ENCODE measurements around the gene POGZ. TPM values are rescaled to one million over a fixed set of nuclear protein-coding genes. Genes with fewer than 3 reads are reported as not detected.

POGZ gene
- total and polyA plus RNA-seq, 2 of the 13 experiments (the other 11 are each of a cell fraction or from before 2014, with no cell fraction given) = 15.3 to 45.6 TPM

DNA sequence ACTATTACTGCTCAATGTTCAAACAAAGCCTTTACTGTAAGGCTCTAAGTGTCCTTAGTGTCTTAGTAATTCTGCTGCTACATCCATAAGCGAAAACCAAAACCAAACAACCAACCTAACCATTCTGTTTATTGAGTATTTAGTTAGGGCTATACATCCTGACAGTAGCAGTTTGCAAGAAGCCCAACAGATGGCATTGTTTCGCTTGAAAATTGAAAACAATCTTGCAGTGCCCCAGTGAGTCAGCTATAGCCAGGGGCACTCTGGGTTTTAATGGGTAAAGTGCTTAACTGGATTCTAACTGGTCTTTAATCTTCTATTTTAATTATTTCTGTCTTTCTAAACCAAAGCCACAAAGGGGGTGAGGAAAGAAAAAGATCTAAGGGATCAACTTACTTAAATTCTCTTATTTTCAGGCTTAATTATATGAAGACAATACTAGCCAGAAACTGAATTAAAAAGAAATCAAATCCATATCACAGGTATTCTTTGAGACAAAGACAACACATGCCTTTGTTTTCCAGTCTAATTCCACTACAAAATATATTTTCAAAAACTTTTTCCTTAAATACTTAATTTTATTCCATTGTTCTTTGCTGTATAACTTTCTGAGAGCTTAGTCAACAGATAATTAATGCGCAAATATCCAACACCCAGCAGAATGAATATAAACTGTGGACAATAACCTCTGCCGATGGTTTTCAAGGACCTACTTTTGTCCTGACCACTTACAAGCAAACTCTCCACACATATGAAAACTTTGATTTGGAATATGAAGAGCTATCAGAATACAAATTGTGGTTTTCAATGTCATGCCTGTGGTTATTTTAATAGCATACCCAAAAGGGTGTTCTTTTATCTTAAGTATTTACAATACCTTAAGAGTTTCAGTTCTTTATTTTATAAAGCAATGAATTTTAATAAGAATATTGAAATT, 15.2 kb downstream of the POGZ start:
- H2AFZ ChIP-seq (ENCODE audit: low read length) = no peak overlapping the region
- no peaks in the 10 kb centered on the region for H3K27me3 ChIP-seq (ENCODE audit: control insufficient read depth in 1 of 2, insufficient read depth in 2 of 2, low read length in 2 of 2)
- no peak overlapping the region for H3K9ac ChIP-seq (ENCODE audit: insufficient read depth, low read depth, low read length)
- H3K4me1 ChIP-seq (ENCODE audit: insufficient read depth, low read length) = no peaks in the 10 kb centered on the region
- H3K36me3 ChIP-seq (replicated peaks in 1 of 2; ENCODE audit: control insufficient read depth in 1 of 2, insufficient read depth in 2 of 2, low read length in 2 of 2) = peaks cover 1 to 26% of the 10 kb centered on the region in 2 experiments; a peak in 4 of 5 replicates
- in situ Hi-C loops (cut with HindIII; ENCODE audit: extremely low pct_ligation_motif_present, low pct_unique_long_range_greater_than_20kb) = no loop called here
- no peak overlapping the region for H3K4me3 ChIP-seq (replicated peaks in 1 of 3; ENCODE audit: insufficient read depth in 1 of 3, low read depth in 2 of 3, low read length in 3 of 3)
- H3K27ac ChIP-seq (ENCODE audit: extremely low read length, insufficient read depth, low read length) = peak overlapping the region; percentile 11
- BruUV-seq (replicated peaks) = no TSS peak
- H4K20me1 ChIP-seq (ENCODE audit: insufficient read depth, low read length) = peaks cover 49% of the 10 kb centered on the region
- peaks cover 91% of the 10 kb centered on the region for H3K79me2 ChIP-seq (ENCODE audit: insufficient read depth, low read length)
- no peak overlapping the region for H3K4me2 ChIP-seq (ENCODE audit: low read depth, low read length)
- intact Hi-C loops (cut with micrococcal nuclease; ENCODE audit: unreplicated experiment) = loop anchor here (2.0 to 10.0 kb wide), 4 partner anchors 91 to 391 kb away; partner anchors contain the start of genes C2CD4D and RORC
- H3K9me3 ChIP-seq (ENCODE audit: low read length) = no peaks in the 10 kb centered on the region
- FAIRE-seq (peak; percentile 90), ATAC-seq (peak; percentile 93), DNase-seq (ENCODE audit: low spot score) (peak; percentile 69)
- POLR2A ChIA-PET = no interaction called here
- CTCF ChIA-PET (ENCODE audit: low intra/inter-chr PET ratio, low total read pairs) = interaction anchor here (1.4 kb wide), 1 partner anchor 90 kb away, joined by 8 read pairs; no protein-coding TSS in a partner anchor
- 43% methylated on average over 4 of the region's 4 CpGs for WGBS (ENCODE audit: low lambda C conversion rate)
- TF ChIP-seq CAMTA2 (CRISPR knock-in tag; IDR thresholded peaks at IDR 0.05; ENCODE audit: borderline replicate concordance) = no peak
- TF ChIP-seq, protein P1, sequence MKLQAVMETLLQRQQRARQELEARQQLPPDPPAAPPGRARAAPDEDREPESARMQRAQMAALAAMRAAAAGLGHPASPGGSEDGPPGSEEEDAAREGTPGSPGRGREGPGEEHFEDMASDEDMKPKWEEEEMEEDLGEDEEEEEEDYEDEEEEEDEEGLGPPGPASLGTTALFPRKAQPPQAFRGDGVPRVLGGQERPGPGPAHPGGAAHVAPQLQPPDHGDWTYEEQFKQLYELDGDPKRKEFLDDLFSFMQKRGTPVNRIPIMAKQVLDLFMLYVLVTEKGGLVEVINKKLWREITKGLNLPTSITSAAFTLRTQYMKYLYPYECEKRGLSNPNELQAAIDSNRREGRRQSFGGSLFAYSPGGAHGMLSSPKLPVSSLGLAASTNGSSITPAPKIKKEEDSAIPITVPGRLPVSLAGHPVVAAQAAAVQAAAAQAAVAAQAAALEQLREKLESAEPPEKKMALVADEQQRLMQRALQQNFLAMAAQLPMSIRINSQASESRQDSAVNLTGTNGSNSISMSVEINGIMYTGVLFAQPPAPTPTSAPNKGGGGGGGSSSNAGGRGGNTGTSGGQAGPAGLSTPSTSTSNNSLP (IDR thresholded peaks at IDR 0.05; ENCODE audit: low read depth, low read length) = peak; percentile 15; the same call in 1 of the 2 replicates
- TF ChIP-seq, protein P2, sequence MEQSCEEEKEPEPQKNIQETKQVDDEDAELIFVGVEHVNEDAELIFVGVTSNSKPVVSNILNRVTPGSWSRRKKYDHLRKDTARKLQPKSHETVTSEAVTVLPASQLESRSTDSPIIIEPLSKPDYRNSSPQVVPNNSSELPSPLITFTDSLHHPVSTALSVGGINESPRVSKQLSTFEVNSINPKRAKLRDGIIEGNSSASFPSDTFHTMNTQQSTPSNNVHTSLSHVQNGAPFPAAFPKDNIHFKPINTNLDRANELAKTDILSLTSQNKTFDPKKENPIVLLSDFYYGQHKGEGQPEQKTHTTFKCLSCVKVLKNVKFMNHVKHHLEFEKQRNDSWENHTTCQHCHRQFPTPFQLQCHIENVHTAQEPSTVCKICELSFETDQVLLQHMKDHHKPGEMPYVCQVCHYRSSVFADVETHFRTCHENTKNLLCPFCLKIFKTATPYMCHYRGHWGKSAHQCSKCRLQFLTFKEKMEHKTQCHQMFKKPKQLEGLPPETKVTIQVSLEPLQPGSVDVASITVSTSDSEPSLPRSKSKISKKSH (CRISPR knock-in tag; IDR thresholded peaks at IDR 0.05; ENCODE audit: borderline replicate concordance) = no peak
- TF ChIP-seq RBFOX2 (IDR thresholded peaks at IDR 0.05; ENCODE audit: low read depth, low read length) = no peak
- TF ChIP-seq TBP (CRISPR knock-in tag; IDR thresholded peaks at IDR 0.05) = no peak
- peak; percentile 71 for TF ChIP-seq STAG1 (CRISPR knock-in tag; IDR thresholded peaks at IDR 0.05)
- TF ChIP-seq ZNF747 (CRISPR knock-in tag; IDR thresholded peaks at IDR 0.05; ENCODE audit: borderline replicate concordance) = no peak
- peak; percentile 60; the same call in 1 of the 2 replicates for TF ChIP-seq RAD21 (CRISPR knock-in tag; IDR thresholded peaks at IDR 0.05)
- TF ChIP-seq, protein P3, sequence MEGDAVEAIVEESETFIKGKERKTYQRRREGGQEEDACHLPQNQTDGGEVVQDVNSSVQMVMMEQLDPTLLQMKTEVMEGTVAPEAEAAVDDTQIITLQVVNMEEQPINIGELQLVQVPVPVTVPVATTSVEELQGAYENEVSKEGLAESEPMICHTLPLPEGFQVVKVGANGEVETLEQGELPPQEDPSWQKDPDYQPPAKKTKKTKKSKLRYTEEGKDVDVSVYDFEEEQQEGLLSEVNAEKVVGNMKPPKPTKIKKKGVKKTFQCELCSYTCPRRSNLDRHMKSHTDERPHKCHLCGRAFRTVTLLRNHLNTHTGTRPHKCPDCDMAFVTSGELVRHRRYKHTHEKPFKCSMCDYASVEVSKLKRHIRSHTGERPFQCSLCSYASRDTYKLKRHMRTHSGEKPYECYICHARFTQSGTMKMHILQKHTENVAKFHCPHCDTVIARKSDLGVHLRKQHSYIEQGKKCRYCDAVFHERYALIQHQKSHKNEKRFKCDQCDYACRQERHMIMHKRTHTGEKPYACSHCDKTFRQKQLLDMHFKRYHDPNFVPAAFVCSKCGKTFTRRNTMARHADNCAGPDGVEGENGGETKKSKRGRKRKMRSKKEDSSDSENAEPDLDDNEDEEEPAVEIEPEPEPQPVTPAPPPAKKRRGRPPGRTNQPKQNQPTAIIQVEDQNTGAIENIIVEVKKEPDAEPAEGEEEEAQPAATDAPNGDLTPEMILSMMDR (CRISPR knock-in tag; IDR thresholded peaks at IDR 0.05) = peak; percentile 73
- peak; percentile 57 for TF ChIP-seq SMC3 (IDR thresholded peaks at IDR 0.05; ENCODE audit: low read length)
- TF ChIP-seq, protein P4, sequence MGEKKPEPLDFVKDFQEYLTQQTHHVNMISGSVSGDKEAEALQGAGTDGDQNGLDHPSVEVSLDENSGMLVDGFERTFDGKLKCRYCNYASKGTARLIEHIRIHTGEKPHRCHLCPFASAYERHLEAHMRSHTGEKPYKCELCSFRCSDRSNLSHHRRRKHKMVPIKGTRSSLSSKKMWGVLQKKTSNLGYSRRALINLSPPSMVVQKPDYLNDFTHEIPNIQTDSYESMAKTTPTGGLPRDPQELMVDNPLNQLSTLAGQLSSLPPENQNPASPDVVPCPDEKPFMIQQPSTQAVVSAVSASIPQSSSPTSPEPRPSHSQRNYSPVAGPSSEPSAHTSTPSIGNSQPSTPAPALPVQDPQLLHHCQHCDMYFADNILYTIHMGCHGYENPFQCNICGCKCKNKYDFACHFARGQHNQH (CRISPR knock-in tag; IDR thresholded peaks at IDR 0.05) = no peak
- TF ChIP-seq ZNF292 (CRISPR knock-in tag; IDR thresholded peaks at IDR 0.05; ENCODE audit: borderline replicate concordance, low read depth) = no peak
- peak; percentile 37 for TF ChIP-seq XRCC5 (optimal IDR thresholded peaks at IDR 0.05; ENCODE audit: low read length)
- TF ChIP-seq FOSL2 (CRISPR knock-in tag; IDR thresholded peaks at IDR 0.05) = peak; percentile 66
- TF ChIP-seq ZNF652 (CRISPR knock-in tag; IDR thresholded peaks at IDR 0.05; ENCODE audit: borderline replicate concordance, low read depth) = 0 out of 2 replicates have a peak, but pooled peaks have one; percentile 29

All from HepG2 (cell line).